ENCODE data around the gene KLHDC7B.

- TF ChIP-seq CTCF (conservative IDR thresholded peaks at IDR 0.05; ENCODE audit: low read length) (no peak), EZH2phosphoT487 (IDR thresholded peaks at IDR 0.05; ENCODE audit: borderline replicate concordance, low read depth, low read length) (no peak)
Measured at GRCh38 chr22:50595189-50595588, 49.5 kb downstream of the KLHDC7B start.
